Right lobe of liver (tissue), 6 donors: Measurements from ENCODE around the gene TRAPPC2. TPM values are rescaled to one million over a fixed set of nuclear protein-coding genes. Genes with fewer than 3 reads are reported as not detected.
A peak's percentile ranks its signal among the peaks of the same experiment; 100 is the strongest.

ENCODE experiments used
- ATAC-seq, 4 donors: fragments of 200-7000 bp; cut with Tn5 transposase; one replicate each; pipeline ENCODE4 v1.9.1; 2020; ENCODE audit warnings: mild to moderate bottlenecking in 4 of 4, moderate library complexity in 4 of 4
- DNase-seq, 3 donors: peaks; one replicate each; pipeline ENCODE4 v3.0.0-alpha.2; 2020
- H3K27ac ChIP-seq, 3 donors: fragments of 200-600 bp; one replicate each; pipeline ENCODE4 v1.8.0; 2022
- H3K27me3 ChIP-seq, 2 donors: fragments of 200-600 bp; one replicate each; pipeline ENCODE4 v1.8.0; 2022
- H3K36me3 ChIP-seq, 4 donors: fragments of 200-600 bp; sonication (generic) in 1 of 4; one replicate each; pipeline versions ENCODE4 v1.5.1 to v1.8.0; 2017 to 2022; ENCODE audit warnings: control low read depth in 1 of 4
- H3K4me1 ChIP-seq, 4 donors: fragments of 200-600 bp; sonication (generic) in 1 of 4; one replicate each; pipeline versions ENCODE4 v1.5.1 to v1.8.0; 2017 to 2022; ENCODE audit warnings: control low read depth in 1 of 4
- H3K4me3 ChIP-seq, 3 donors: fragments of 200-600 bp; one replicate each; pipeline ENCODE4 v1.8.0; 2022
- H3K9me3 ChIP-seq, 4 donors: fragments of 200-600 bp; sonication (generic) in 1 of 4; one replicate each; pipeline versions ENCODE4 v1.5.1 to v1.8.0; 2017 to 2022; ENCODE audit warnings: control low read depth in 1 of 4
- POLR2A ChIP-seq: fragments of 450-650 bp; IDR thresholded peaks from one replicate; pipeline ENCODE4 v1.6.1; 2017; ENCODE audit warnings: antibody characterized with exemption, mild to moderate bottlenecking
- WGBS: methylation state at CpG from one replicate; pipeline ENCODE4 v1.1.6; 2018; ENCODE audit warnings: low coverage, low lambda C conversion rate; ENCODE audit not compliant: insufficient coverage; ENCODE audit errors: missing lambda C conversion rate; 5-methylcytosine and 5-hydroxymethylcytosine counted together
- intact Hi-C, 2 donors: fragments of 100-400 bp; cut with DNase I; formaldehyde crosslinking; loops; one replicate each; pipeline versions ENCODE4 v1.11.2 to v1.14.1; 2022
- total RNA-seq, 6 experiments: library from RNA; depleted of rRNA in 2 of 6; stranded (reverse); fragments of >200 nt in 2 of 6; fragmentation: NEBNext Ultra II Directional in 3 of 6; extraction: Animal tissue kit (Norgen Biotek cat#: 25700) in 3 of 6; gene quantifications; one replicate each; pipeline versions ENCODE4 v1.1.0 to v1.2.4, GENCODE V29; 2016 to 2023
- TF ChIP-seq, protein P1 (sequence below), 4 donors: fragments of 200-600 bp in 3 of 4; fragments of 450-650 bp in 1 of 4; IDR thresholded peaks; one replicate each; pipeline versions ENCODE4 v1.5.1 to v1.8.0; 2016 to 2022; ENCODE audit warnings: antibody characterized with exemption in 4 of 4, mild to moderate bottlenecking in 2 of 4
- donor health status: DM: no; HTN: yes; CAD: no.
- donor health status: DM: no; HTN: no; CAD: no.
- donor health status: DM: no; HTN: no; CAD: no.
- donor health status: DM: no; HTN: yes; CAD: no.
- donor health status: DM: no; HTN: yes; CAD: no.

The TRAPPC2 gene
- total RNA-seq, 6 experiments from 2014 or later: 6.3 to 13.8 (median 8.5) TPM

DNA sequence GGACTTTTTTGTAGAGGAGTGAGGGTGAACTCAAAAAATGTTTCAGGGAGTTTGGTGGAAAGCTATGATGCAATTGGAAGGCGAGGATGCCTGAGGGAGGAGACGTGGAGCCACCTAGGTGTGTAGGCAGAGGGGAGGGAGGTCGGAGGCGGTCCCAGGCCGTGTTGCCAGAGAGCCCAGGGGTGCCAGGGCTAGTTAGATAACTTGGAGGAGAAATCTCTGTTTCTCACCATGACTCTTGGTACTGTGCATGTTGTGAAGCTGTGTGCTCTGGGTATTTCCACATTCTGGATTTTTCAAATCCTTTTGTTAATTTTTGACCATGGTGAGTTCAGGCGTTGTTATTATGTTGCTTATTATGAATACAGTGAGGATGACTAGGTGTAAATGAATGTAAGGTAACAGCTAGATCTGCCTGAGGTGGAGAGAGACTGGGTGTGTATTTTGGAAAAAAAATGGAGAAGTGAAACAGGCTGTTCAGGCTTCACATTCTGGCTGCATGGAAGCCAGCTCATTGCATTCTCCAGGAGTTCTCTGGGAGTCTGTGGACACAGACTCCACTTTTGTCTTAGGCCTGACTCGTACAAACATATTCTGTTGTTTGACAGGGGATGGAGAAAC lies 41.0 kb downstream of the TRAPPC2 start:
- Histone ChIP-seq H3K4me3 (no peak overlapping the region), H3K36me3 (no peaks in the 10 kb centered on the region), H3K9me3 (no peaks in the 10 kb centered on the region), H3K27ac (no peak overlapping the region), H3K4me1 (peaks cover 0 to 11% (median 0%) of the 10 kb centered on the region in 4 donors), H3K27me3 (peaks cover 0 to 3% of the 10 kb centered on the region in 2 donors)
- DNase-seq (no peak), ATAC-seq (no peak)
- WGBS: 15% methylated on average over 3 of the region's 7 CpGs
- intact Hi-C loops: no loop called here
- TF ChIP-seq, protein P1, sequence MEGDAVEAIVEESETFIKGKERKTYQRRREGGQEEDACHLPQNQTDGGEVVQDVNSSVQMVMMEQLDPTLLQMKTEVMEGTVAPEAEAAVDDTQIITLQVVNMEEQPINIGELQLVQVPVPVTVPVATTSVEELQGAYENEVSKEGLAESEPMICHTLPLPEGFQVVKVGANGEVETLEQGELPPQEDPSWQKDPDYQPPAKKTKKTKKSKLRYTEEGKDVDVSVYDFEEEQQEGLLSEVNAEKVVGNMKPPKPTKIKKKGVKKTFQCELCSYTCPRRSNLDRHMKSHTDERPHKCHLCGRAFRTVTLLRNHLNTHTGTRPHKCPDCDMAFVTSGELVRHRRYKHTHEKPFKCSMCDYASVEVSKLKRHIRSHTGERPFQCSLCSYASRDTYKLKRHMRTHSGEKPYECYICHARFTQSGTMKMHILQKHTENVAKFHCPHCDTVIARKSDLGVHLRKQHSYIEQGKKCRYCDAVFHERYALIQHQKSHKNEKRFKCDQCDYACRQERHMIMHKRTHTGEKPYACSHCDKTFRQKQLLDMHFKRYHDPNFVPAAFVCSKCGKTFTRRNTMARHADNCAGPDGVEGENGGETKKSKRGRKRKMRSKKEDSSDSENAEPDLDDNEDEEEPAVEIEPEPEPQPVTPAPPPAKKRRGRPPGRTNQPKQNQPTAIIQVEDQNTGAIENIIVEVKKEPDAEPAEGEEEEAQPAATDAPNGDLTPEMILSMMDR (IDR thresholded peaks at IDR 0.05): no peak
- no peak for TF ChIP-seq POLR2A

GRCh38 chrX:13692771-13693231 lies 41.6 kb downstream of the TRAPPC2 start:
- TF ChIP-seq, protein P1 (IDR thresholded peaks at IDR 0.05): no peak
- TF ChIP-seq POLR2A: no peak
- DNase-seq (no peak), ATAC-seq (no peak)
- no peaks in the 10 kb centered on the region for H3K9me3 ChIP-seq
- peaks cover 0 to 11% (median 0%) of the 10 kb centered on the region in 4 donors for H3K4me1 ChIP-seq
- H3K36me3 ChIP-seq: no peaks in the 10 kb centered on the region
- intact Hi-C loops: no loop called here
- WGBS: 51% methylated on average over 5 of the region's 5 CpGs
- no peak overlapping the region for H3K4me3 ChIP-seq
- peaks cover 0 to 3% of the 10 kb centered on the region in 2 donors for H3K27me3 ChIP-seq
- no peak overlapping the region for H3K27ac ChIP-seq

DNA sequence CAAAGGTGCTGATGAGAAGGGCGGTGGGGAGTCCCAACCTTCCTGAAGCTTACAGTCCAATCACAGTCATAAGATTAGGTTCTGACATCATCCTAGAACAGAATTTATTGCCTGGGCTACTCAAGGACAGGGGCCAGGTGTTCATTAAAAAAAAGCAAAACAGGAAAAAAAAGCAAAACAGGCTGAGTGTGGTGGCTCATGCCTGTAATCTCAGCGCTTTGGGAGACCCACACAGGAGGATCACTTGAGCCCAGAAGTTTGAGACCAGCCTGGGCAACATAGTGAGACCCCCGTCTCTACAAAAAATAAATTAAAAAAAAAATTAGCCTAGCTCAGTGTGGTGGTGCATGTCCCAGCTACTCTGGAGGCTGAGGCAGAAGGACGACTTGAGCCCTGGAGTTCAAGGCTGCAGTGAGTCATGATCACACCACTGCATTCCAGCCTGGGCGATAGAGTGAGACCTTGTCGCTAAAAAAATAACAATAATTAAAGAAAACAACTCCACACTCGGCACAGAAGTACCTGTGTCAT lies 42.5 kb downstream of the TRAPPC2 start:
- no peak overlapping the region for H3K27ac ChIP-seq
- peaks cover 0 to 3% of the 10 kb centered on the region in 2 donors for H3K27me3 ChIP-seq
- no peak overlapping the region for H3K4me3 ChIP-seq
- H3K9me3 ChIP-seq: no peaks in the 10 kb centered on the region
- 53% methylated on average over 6 of the region's 7 CpGs for WGBS
- H3K36me3 ChIP-seq: no peaks in the 10 kb centered on the region
- intact Hi-C loops: no loop called here
- no peak for DNase-seq
- H3K4me1 ChIP-seq: peaks cover 0 to 11% (median 0%) of the 10 kb centered on the region in 4 donors
- no peak for ATAC-seq
- no peak for TF ChIP-seq POLR2A
- TF ChIP-seq, protein P1 (IDR thresholded peaks at IDR 0.05): no peak

- H3K27ac ChIP-seq: peak overlapping the region in 1 of 3 donors; percentile 94
- ATAC-seq: no peak
- H3K9me3 ChIP-seq: no peaks in the 10 kb centered on the region
- intact Hi-C loops: no loop called here
- 31% methylated on average over 3 of the region's 3 CpGs for whole genome bisulfite sequencing
- no peak for DNase-seq
- TF ChIP-seq, protein P1 (IDR thresholded peaks at IDR 0.05): no peak
- no peak for TF ChIP-seq POLR2A
- no peaks in the 10 kb centered on the region for H3K36me3 ChIP-seq
- H3K27me3 ChIP-seq: peaks cover 0 to 3% of the 10 kb centered on the region in 2 donors
- peaks cover 0 to 11% (median 0%) of the 10 kb centered on the region in 4 donors for H3K4me1 ChIP-seq
- no peak overlapping the region for H3K4me3 ChIP-seq
Measured at GRCh38 chrX:13690836-13691235, 43.6 kb downstream of the TRAPPC2 start.
